Mononuclear cell (primary cell): ENCODE measurements around the gene RBBP9. TPM values are rescaled to one million over a fixed set of nuclear protein-coding genes. Genes with fewer than 3 reads are reported as not detected.
"Not testable (repeated sequence)": the region's sequence is repeated elsewhere in the genome, so short reads cannot be mapped to it uniquely, and the experiment has no call there.

Source experiments
- H3K27me3 ChIP-seq: 2 replicates; pipeline ENCODE4 v1.6.0; 2011; ENCODE audit warnings: low read length, control low read depth; ENCODE audit not compliant: insufficient read depth
- H3K4me1 ChIP-seq: 2 replicates; pipeline ENCODE4 v1.5.1; 2011; ENCODE audit warnings: mild to moderate bottlenecking, low read length, control low read depth; ENCODE audit not compliant: insufficient read depth
- H3K4me3 ChIP-seq: 2 replicates; pipeline ENCODE4 v1.5.1; 2011; ENCODE audit warnings: mild to moderate bottlenecking, low read length, moderate library complexity
- H3K9me3 ChIP-seq: 2 replicates; pipeline ENCODE4 v1.5.1; 2011; ENCODE audit warnings: low read depth, mild to moderate bottlenecking, control low read depth, low read length
- total RNA-seq: library from RNA; depleted of rRNA; stranded (reverse); fragments of >200 nt; gene quantifications from one replicate; pipeline ENCODE4 v1.2.3, GENCODE V29; 2012

The RBBP9 gene
- total RNA-seq, 1 donor, result 5.4 TPM

GRCh38 chr20:18515973-18516372 is 18.9 kb upstream of the RBBP9 start:
- Histone ChIP-seq H3K27me3 (no peaks in the 10 kb centered on the region), H3K9me3 (no peaks in the 10 kb centered on the region), H3K4me1 (peaks cover 18% of the 10 kb centered on the region)

DNA sequence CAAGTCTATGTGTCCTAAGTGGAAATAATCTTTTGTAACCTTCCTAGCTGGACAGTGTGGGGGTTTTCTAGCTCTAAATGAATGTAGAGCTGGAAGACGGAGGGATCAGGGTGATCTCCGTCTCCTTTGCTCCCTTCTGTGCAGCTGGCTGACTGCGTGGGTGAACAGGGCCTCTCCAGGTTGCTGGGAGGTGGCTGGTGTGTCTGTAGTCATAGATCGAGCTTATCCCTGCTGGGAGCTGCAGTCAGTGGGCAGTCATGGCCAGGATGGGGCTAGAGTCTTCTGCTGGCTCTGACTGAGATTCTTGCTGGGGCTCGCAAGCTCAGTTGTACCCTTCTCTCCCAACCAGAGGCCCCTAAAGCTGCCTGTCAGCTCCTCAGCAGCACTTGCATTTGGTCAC is 17.1 kb upstream of the RBBP9 start:
- Histone ChIP-seq H3K27me3 (no peaks in the 10 kb centered on the region), H3K4me1 (peaks cover 35% of the 10 kb centered on the region), H3K9me3 (no peaks in the 10 kb centered on the region), H3K4me3 (no peak overlapping the region)

More at GRCh38 chr20:18515973-18516372, 18.9 kb upstream of the RBBP9 start:
- H3K4me3 ChIP-seq, result no peak overlapping the region

- Histone ChIP-seq H3K4me3 (no peak overlapping the region), H3K9me3 (no peaks in the 10 kb centered on the region), H3K4me1 (peaks cover 44% of the 10 kb centered on the region)
Measured at GRCh38 chr20:18513208-18513607, 16.2 kb upstream of the RBBP9 start.

GRCh38 chr20:18511571-18511970 is 14.5 kb upstream of the RBBP9 start:
- H3K9me3 ChIP-seq, result no peaks in the 10 kb centered on the region
- H3K4me1 ChIP-seq, result peaks cover 50% of the 10 kb centered on the region
- no peak overlapping the region for H3K4me3 ChIP-seq
- H3K27me3 ChIP-seq, result no peaks in the 10 kb centered on the region

More at GRCh38 chr20:18513208-18513607, 16.2 kb upstream of the RBBP9 start:
- H3K27me3 ChIP-seq, result no peaks in the 10 kb centered on the region

DNA sequence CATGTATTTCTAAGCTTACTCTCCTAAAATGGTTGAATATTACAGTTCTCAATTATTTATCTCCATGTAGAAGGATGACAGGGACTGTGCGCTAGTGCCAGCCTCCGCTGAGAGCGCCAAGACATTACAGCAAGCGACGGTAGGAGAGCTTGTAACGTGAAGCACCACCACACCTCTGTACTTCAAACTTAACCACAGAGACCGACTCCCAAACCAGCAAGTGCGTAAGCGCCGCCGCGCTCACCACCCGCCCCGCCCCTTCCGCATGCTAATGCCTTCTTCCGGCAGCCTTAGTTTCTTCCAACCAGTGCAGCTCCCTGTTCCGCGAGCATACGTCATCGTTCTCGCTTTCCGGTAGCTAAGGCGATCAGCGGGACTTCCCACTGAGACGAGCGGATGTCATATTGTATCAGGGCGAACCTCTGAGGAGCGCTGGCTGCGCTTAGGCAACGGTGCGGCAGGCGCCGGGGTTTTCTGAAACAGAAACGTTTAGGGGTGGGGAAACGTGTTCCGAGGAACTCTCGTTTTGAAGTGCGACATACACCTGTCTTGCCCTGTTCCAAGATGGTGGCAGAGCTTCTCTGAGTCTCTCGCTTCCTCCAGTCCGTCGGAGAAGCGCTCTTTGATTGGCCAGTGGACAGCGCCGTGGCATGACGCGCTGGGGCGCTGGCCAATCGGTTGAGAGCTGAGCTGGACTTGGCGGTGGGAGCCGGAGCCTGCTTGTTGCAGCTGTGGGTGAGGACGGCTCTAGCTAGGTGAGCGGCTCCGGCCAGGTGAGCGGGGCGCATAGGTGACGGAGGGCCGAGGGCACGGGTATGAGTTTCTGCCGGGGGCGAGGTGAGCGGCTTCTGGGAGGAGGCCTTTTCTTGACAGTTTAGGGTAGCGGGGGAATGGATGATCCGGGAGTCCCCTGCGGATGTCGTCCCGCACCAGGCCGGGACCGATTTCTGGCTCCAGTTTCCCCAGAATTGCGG is 10.5 kb upstream of the RBBP9 start, which contains the start of gene SEC23B:
Gene SEC23B, plus strand, starts transcription at position 723 of the 974 bp plus-strand sequence. CDS start 2,896 bp downstream, outside the sequence.
- peak within 1 kb of the TSS; percentile 67 for H3K4me3 ChIP-seq
- peaks cover 39% of the 10 kb centered on the region for H3K4me1 ChIP-seq
- H3K27me3 ChIP-seq, result no peaks in the 10 kb centered on the region
- H3K9me3 ChIP-seq, result no peaks in the 10 kb centered on the region

- H3K4me3 ChIP-seq, result peak overlapping the region; percentile 67
- no peaks in the 10 kb centered on the region for H3K27me3 ChIP-seq
- no peaks in the 10 kb centered on the region for H3K9me3 ChIP-seq
- peaks cover 36% of the 10 kb centered on the region for H3K4me1 ChIP-seq
Measured at GRCh38 chr20:18506744-18507143, 9.7 kb upstream of the RBBP9 start.

DNA sequence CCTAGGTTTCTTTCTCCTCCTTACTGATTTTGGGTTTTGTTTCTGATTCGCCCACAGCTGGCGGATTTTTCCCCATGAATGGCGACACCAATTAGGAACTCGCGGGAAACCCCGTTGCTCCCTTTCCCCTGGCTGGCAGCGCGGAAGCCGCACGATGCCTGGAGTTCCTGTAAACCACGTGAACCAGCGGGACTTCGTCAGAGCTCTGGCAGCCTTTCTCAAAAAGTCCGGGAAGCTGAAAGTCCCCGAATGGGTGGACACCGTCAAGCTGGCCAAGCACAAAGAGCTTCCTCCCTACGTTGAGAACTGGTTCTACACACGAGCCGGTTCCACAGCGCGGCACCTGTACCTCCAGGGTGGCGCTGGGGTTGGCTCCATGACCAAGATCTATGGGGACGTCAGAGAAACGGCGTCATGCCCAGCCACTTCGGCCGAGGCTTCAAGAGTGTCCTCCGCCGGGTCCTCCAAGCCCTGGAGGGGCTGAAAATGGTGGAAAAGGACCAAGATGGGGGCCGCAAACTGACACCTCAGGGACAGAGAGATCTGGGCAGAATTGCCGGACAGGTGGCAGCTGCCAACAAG is 7.5 kb upstream of the RBBP9 start:
- Histone ChIP-seq H3K4me3 (no peak overlapping the region), H3K27me3 (no peaks in the 10 kb centered on the region), H3K4me1 (peaks cover 18% of the 10 kb centered on the region), H3K9me3 (no peaks in the 10 kb centered on the region)

DNA sequence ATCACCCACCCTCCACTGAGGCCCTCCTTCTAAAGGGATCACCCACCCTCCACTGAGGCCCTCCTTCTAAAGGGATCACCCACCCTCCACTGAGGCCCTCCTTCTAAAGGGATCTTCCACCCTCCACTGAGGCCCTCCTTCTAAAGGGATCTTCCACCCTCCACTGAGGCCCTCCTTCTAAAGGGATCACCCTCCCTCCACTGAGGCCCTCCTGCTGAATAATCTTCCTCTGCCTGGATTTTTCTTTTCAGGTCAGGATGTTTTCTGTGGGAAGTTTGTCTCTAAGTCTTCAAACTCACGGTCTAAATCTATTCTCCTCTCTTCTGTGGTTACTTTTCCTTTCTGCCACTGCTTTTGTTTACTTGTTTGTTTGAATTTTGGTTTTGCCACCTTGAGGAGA is 4.6 kb upstream of the RBBP9 start:
- H3K4me1 ChIP-seq, H3K9me3 ChIP-seq, H3K4me3 ChIP-seq, H3K27me3 ChIP-seq: not testable (repeated sequence)

- H3K4me1 ChIP-seq, result peaks cover 24% of the 10 kb centered on the region
- H3K9me3 ChIP-seq, result no peaks in the 10 kb centered on the region
- H3K27me3 ChIP-seq, result no peaks in the 10 kb centered on the region
- H3K4me3 ChIP-seq, result no peak overlapping the region
Measured at GRCh38 chr20:18497603-18498002, 578 bp upstream of the RBBP9 start.

- Histone ChIP-seq H3K4me1 (peaks cover 24% of the 10 kb centered on the region), H3K9me3 (no peaks in the 10 kb centered on the region), H3K4me3 (no peak overlapping the region), H3K27me3 (no peaks in the 10 kb centered on the region)
Measured at GRCh38 chr20:18496042-18496441, 983 bp downstream of the RBBP9 start.

GRCh38 chr20:18488301-18488700 is 8.7 kb downstream of the RBBP9 start:
- no peaks in the 10 kb centered on the region for H3K9me3 ChIP-seq
- H3K27me3 ChIP-seq, result no peaks in the 10 kb centered on the region

DNA sequence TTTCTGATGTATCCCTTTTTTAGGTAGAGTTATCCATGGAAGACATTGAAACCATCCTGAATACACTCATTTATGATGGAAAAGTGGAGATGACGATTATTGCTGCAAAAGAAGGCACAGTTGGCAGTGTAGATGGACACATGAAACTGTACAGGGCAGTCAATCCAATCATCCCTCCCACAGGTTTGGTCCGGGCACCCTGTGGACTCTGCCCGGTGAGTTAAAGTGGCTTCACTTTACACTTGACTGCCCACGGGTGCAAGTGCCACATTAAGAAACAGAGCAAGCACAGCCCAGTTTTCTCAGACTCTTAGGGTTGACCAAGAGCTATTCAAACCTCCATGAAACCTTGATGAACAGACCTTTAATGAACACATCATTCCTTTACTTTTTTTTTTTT is 15.4 kb downstream of the RBBP9 start:
- no peaks in the 10 kb centered on the region for H3K9me3 ChIP-seq
- no peaks in the 10 kb centered on the region for H3K4me1 ChIP-seq
- H3K27me3 ChIP-seq, result no peaks in the 10 kb centered on the region
- no peak overlapping the region for H3K4me3 ChIP-seq

More at GRCh38 chr20:18488301-18488700, 8.7 kb downstream of the RBBP9 start:
- Histone ChIP-seq H3K4me1 (peaks cover 2% of the 10 kb centered on the region), H3K4me3 (no peak overlapping the region)

DNA sequence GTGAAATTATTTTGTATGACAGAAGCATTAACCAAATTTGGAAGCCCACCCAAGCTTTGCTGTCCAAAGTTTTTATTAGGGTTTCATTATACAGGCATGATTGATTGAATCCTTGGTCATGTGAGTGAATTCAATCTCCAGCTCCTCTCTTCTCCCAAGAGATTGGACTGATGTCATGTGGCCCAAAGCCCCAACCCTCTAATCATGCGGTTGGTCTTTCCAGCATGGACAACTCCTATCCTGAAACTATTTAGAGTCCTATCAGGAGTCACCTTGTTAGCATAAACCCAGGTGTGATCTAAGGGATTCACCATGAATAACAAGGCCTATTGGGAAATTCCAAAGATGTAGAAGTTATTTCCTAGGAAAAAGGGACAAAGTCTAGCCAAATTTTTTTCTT is 19.2 kb downstream of the RBBP9 start:
- no peak overlapping the region for H3K4me3 ChIP-seq
- H3K9me3 ChIP-seq, result no peaks in the 10 kb centered on the region
- H3K4me1 ChIP-seq, result no peaks in the 10 kb centered on the region
- no peaks in the 10 kb centered on the region for H3K27me3 ChIP-seq

DNA sequence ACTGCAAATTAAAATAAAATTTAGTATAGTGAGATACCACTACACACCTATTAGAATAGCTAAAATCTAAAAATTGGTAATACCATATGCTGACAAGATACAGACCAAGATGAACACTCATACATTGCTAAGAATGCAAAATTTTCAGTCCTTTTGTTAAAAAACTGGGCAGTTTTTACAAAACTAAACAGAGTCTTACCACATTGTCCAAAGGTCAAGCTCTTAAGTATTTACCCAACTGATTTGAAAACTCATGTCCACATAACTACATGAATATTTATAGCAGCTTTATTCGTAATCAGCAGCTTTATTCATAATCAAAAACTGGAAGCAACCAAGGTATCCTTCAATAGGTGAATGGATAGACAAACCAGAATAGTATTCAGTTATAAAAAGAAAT is 19.8 kb downstream of the RBBP9 start:
- H3K4me1 ChIP-seq, result no peaks in the 10 kb centered on the region
- no peaks in the 10 kb centered on the region for H3K9me3 ChIP-seq
- H3K27me3 ChIP-seq, result no peaks in the 10 kb centered on the region
- no peak overlapping the region for H3K4me3 ChIP-seq

DNA sequence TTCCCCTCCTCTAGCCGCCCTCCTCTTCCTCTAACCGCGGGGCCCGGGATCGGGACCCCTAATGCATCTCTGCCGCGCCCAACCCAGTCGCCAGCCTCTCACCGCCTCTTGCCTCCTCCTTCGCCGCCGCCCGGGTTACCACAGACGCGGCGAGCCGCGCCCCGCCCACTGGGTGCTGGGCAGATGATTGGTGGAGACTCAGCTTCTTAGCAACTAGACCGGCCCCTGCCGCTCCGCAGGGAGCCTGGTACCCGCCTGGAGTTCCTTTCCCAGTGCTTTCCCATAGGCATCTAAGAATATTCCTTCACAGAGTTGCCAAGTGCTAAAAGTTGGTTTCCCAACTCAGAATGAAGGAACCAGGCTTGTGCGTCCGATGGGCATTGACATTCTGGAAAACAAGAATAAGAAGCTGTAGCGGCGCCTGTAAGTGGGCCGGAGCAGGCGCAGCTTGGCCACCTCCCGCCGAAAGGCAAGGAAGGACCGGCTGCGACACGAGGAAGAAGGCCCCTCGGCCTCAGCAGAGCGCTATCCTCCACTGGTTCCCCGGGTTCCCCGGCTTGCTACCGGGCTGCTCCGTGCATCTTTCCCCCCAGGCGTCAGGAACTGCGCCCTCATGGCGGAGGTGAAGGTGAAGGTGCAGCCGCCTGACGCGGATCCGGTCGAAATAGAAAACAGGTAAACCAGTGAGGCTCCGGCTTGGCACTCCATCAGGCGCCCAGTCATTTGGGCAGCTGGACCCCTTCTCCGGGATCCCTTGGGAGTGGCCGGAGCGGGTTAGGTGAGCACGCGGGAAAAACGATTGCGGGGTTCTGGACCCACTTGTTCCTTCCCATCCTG is 29.9 kb downstream of the RBBP9 start, which contains the start of the genes DZANK1 and POLR3F:
Gene DZANK1, minus strand, starts transcription at position 137 of the 837 bp plus-strand sequence. CDS start 1,672 bp downstream, outside the sequence.
Gene POLR3F, plus strand, starts transcription at position 497 of the 837 bp plus-strand sequence. Its CDS starts 117 bp downstream, at position 614.
- peaks cover 16% of the 10 kb centered on the region for H3K4me1 ChIP-seq
- H3K9me3 ChIP-seq, result no peaks in the 10 kb centered on the region
- peak within 1 kb of the TSS; percentile 89 for H3K4me3 ChIP-seq
- no peaks in the 10 kb centered on the region for H3K27me3 ChIP-seq
